Keratinocyte (primary cell): ENCODE data around the gene CHAF1A.

Experiments
- CTCF ChIP-seq, 3 experiments: IDR thresholded peaks in 1 of 3; conservative IDR thresholded peaks in 1 of 3; optimal IDR thresholded peaks in 1 of 3; 2 replicates in 2 of 3; 3 replicates in 1 of 3; pipeline versions ENCODE3 to v1.5.1; 2011; ENCODE audit warnings: low read length in 3 of 3, mild to moderate bottlenecking in 3 of 3, moderate library complexity in 2 of 3, control low read depth in 1 of 3, inconsistent platforms in 1 of 3; ENCODE audit not compliant: insufficient read depth in 2 of 3; ENCODE audit errors: extremely low read depth in 1 of 3
- EZH2 ChIP-seq: IDR thresholded peaks from one replicate; pipeline ENCODE4 v1.6.1; 2012; ENCODE audit warnings: inconsistent platforms, mild to moderate bottlenecking, low read length, moderate library complexity

GRCh38 chr19:4442819-4443146 lies 40.3 kb downstream of the CHAF1A start:
- TF ChIP-seq CTCF (optimal IDR thresholded peaks at IDR 0.05 in 1 of 3, IDR thresholded peaks at IDR 0.05 in 1 of 3, conservative IDR thresholded peaks at IDR 0.05 in 1 of 3; ENCODE audit: extremely low read depth in 1 of 3, insufficient read depth in 2 of 3, low read length in 3 of 3) (no peak), EZH2 (no peak)
